OCI-LY1 (cell line): ENCODE data around the gene NOP16.

Source experiments
- H2AFZ ChIP-seq: fragments of 200-600 bp; sonication (generic), shearing (Covaris generic); 2 replicates; pipeline ENCODE4 v1.6.0; 2014; ENCODE audit warnings: antibody characterized with exemption, mild to moderate bottlenecking, low read length
- H3F3A ChIP-seq: fragments of 200-600 bp; sonication (generic), shearing (Covaris generic); 2 replicates; pipeline ENCODE4 v1.6.0; 2014; ENCODE audit warnings: mild to moderate bottlenecking, antibody characterized with exemption, low read length, moderate library complexity; ENCODE audit not compliant: insufficient read depth
- H3K27ac ChIP-seq: fragments of 200-600 bp; sonication (generic); 2 replicates; pipeline ENCODE4 v1.5.1; 2014; ENCODE audit warnings: low read length, mixed run types, mild to moderate bottlenecking, low read depth; ENCODE audit not compliant: poor library complexity, severe bottlenecking
- H3K27me3 ChIP-seq: fragments of 200-600 bp; sonication (generic); 2 replicates; pipeline ENCODE4 v1.6.0; 2014; ENCODE audit warnings: antibody characterized with exemption, mild to moderate bottlenecking, low read length, moderate library complexity; ENCODE audit not compliant: insufficient read depth
- H3K36me3 ChIP-seq: fragments of 200-600 bp; sonication (generic); 2 replicates; pipeline ENCODE4 v1.6.1; 2014; ENCODE audit warnings: mild to moderate bottlenecking, antibody characterized with exemption, low read length, moderate library complexity, mixed read lengths; ENCODE audit not compliant: insufficient read depth
- H3K4me1 ChIP-seq: fragments of 200-600 bp; sonication (generic); 2 replicates; pipeline ENCODE4 v1.5.1; 2014; ENCODE audit warnings: mild to moderate bottlenecking, low read length, moderate library complexity; ENCODE audit not compliant: insufficient read depth, severe bottlenecking
- H3K4me2 ChIP-seq: fragments of 200-600 bp; sonication (generic), shearing (Covaris generic); 2 replicates; pipeline ENCODE4 v1.6.1; 2014; ENCODE audit warnings: low read length
- H3K4me3 ChIP-seq: fragments of 200-600 bp; sonication (generic); 2 replicates; pipeline ENCODE4 v1.5.1; 2014; ENCODE audit warnings: low read length, low read depth, mild to moderate bottlenecking, mixed read lengths; ENCODE audit not compliant: poor library complexity, severe bottlenecking
- H3K79me2 ChIP-seq: fragments of 200-600 bp; shearing (Covaris generic); 2 replicates; pipeline ENCODE4 v1.6.1; 2016; ENCODE audit warnings: mixed run types, low read length, mixed read lengths; ENCODE audit not compliant: insufficient read depth
- H3K9ac ChIP-seq: fragments of 200-600 bp; sonication (generic), shearing (Covaris generic); 2 replicates; pipeline ENCODE4 v1.6.1; 2014; ENCODE audit warnings: mild to moderate bottlenecking, low read length, mixed read lengths
- H3K9me2 ChIP-seq: fragments of 200-600 bp; sonication (generic), shearing (Covaris generic); 2 replicates; pipeline ENCODE4 v1.6.1; 2014; ENCODE audit warnings: low read depth, mild to moderate bottlenecking, low read length, mixed read lengths
- H3K9me3 ChIP-seq: fragments of 200-600 bp; shearing (Covaris generic); 2 replicates; pipeline ENCODE4 v1.6.1; 2014; ENCODE audit warnings: low read length, mixed read lengths
- H4K20me1 ChIP-seq: fragments of 200-600 bp; sonication (generic), shearing (Covaris generic); 2 replicates; pipeline ENCODE4 v1.6.0; 2016; ENCODE audit warnings: mild to moderate bottlenecking, low read length; ENCODE audit not compliant: insufficient read depth
- EZH2 ChIP-seq: fragments of 200-600 bp; sonication (generic), shearing (Covaris generic); IDR thresholded peaks from 2 replicates; pipeline ENCODE4 v1.8.0; 2017; ENCODE audit warnings: borderline replicate concordance, mixed run types, mild to moderate bottlenecking, antibody characterized with exemption, low read length, moderate library complexity, mixed read lengths
- TF ChIP-seq, protein P1 (sequence below): fragments of 200-600 bp; sonication (generic), shearing (Covaris generic); IDR thresholded peaks from 2 replicates; pipeline ENCODE4 v1.5.1; 2017; ENCODE audit warnings: mild to moderate bottlenecking, antibody characterized with exemption, low read length, moderate library complexity, mixed read lengths

NOP16 gene

GRCh38 chr5:176405656-176406435 lies 17.4 kb upstream of the NOP16 start:
- no peaks in the 10 kb centered on the region for H4K20me1 ChIP-seq

DNA sequence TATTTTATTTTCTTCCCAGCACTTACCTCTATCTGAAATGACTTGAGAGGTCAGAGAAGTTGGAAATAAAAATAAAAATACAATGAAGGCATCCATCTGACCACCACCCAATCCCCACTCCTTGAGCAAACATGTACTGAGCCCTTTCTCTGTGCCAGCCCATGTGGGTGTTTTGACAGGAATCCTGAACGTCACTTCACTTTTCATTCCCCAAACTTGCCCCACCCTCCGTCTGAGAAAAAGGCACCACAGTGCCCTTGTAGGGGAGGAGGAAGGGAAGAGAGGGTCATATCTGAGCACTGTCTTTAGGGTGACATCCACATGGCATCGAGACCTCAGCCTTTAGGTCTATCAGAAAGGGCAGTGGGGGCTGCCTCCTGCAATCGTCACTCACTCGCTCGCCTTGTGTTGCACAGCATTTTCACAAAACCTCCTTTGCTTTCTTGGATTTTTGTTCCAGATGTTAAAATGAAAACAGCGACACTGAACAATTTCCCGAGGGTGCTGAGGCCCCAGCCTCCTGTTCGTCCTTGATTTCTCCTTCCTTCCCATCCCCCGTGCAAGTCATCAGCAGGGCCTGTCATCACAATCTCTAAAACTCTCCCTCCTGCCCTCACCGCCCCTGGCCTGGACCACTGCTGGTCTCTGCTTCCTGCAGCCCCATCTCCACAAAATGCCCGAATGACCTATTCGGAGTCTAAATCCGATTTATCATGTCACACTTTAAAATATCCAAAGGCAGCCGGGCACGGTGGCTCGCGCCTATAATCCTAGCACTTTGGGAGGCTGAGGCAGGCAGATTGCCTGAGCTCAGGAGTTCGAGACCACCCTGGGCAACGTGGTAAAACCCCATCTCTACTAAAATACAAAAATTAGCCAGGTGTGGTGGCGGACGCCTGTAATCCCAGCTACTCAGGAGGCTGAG lies 13.1 kb upstream of the NOP16 start:
- Histone ChIP-seq H3K4me2 (no peak overlapping the region), H3K4me1 (no peaks in the 10 kb centered on the region), H3F3A (no peaks in the 10 kb centered on the region), H3K27ac (no peak overlapping the region), H3K9me2 (no peaks in the 10 kb centered on the region), H3K79me2 (no peaks in the 10 kb centered on the region), H3K27me3 (no peaks in the 10 kb centered on the region), H2AFZ (no peak overlapping the region), H3K9me3 (no peaks in the 10 kb centered on the region), H3K9ac (no peak overlapping the region), H3K36me3 (peaks cover 9% of the 10 kb centered on the region; the same call in 1 of the 2 replicates), H3K4me3 (no peak overlapping the region), H4K20me1 (no peaks in the 10 kb centered on the region)
- TF ChIP-seq EZH2, result no peak
- TF ChIP-seq, protein P1, sequence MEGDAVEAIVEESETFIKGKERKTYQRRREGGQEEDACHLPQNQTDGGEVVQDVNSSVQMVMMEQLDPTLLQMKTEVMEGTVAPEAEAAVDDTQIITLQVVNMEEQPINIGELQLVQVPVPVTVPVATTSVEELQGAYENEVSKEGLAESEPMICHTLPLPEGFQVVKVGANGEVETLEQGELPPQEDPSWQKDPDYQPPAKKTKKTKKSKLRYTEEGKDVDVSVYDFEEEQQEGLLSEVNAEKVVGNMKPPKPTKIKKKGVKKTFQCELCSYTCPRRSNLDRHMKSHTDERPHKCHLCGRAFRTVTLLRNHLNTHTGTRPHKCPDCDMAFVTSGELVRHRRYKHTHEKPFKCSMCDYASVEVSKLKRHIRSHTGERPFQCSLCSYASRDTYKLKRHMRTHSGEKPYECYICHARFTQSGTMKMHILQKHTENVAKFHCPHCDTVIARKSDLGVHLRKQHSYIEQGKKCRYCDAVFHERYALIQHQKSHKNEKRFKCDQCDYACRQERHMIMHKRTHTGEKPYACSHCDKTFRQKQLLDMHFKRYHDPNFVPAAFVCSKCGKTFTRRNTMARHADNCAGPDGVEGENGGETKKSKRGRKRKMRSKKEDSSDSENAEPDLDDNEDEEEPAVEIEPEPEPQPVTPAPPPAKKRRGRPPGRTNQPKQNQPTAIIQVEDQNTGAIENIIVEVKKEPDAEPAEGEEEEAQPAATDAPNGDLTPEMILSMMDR, result no peak

More at GRCh38 chr5:176405656-176406435, 17.4 kb upstream of the NOP16 start:
- Histone ChIP-seq H3K9ac (no peak overlapping the region), H3K4me1 (peaks cover 8% of the 10 kb centered on the region), H3K27me3 (no peaks in the 10 kb centered on the region), H2AFZ (no peak overlapping the region), H3K9me2 (no peaks in the 10 kb centered on the region), H3K79me2 (no peaks in the 10 kb centered on the region), H3K4me3 (no peak overlapping the region), H3K9me3 (no peaks in the 10 kb centered on the region), H3K27ac (no peak overlapping the region), H3K36me3 (peaks cover 20% of the 10 kb centered on the region; the same call in 1 of the 2 replicates), H3F3A (no peaks in the 10 kb centered on the region), H3K4me2 (no peak overlapping the region)
- TF ChIP-seq EZH2, result no peak
- TF ChIP-seq, protein P1, result peak; percentile 20; the same call in 1 of the 2 replicates

DNA sequence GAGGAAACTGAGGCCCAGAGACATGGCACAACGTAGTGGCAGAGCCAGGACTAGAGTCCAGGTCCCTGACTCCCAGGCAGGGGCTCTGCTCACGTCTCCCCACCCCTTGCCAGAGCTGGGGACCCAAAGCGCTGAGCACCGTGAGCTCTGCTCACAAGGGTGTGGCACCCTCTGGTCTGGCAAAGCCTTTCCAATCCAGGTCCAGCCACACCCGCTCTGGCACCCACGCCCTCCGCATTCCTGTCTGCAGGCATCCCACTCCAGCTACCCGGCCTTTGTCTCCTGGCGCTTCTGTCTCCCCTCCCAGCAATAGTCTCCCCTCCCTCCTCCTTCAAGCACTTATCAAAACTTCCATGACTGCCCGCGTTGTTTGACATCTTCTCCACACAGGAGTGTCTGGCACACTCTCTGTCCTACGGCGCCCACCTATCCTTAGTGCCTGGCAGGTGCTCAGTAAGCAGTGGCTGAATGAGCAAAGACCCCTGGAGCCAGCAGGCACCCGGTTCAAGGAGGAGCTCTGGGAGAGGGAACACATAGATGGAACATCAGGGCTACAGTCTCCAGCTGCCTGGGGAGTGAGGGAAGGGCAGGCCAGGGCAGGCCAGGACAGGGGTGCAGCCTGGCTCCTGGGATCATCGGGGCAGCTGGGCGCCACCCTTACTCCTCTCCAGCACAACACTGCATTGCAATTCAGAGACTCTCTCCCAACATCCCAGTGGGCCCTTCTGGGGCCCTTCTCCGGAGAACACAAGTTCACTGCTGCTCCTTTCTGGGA lies 12.2 kb upstream of the NOP16 start:
- 0 out of 2 replicates have a peak, but pooled peaks cover 4% of the 10 kb centered on the region for H3K36me3 ChIP-seq
- TF ChIP-seq, protein P1, result no peak
- TF ChIP-seq EZH2, result no peak
- no peak overlapping the region for H3K9ac ChIP-seq
- no peaks in the 10 kb centered on the region for H3K79me2 ChIP-seq
- H3K4me2 ChIP-seq, result no peak overlapping the region
- H3K9me3 ChIP-seq, result no peaks in the 10 kb centered on the region
- H2AFZ ChIP-seq, result no peak overlapping the region
- no peak overlapping the region for H3K27ac ChIP-seq
- H3K27me3 ChIP-seq, result no peaks in the 10 kb centered on the region
- no peaks in the 10 kb centered on the region for H3K4me1 ChIP-seq
- no peaks in the 10 kb centered on the region for H3K9me2 ChIP-seq
- no peaks in the 10 kb centered on the region for H4K20me1 ChIP-seq
- H3F3A ChIP-seq, result no peaks in the 10 kb centered on the region
- H3K4me3 ChIP-seq, result no peak overlapping the region
